C4-2B (cell line): Measurements from ENCODE around the gene MIS18BP1.
A peak's percentile ranks its signal among the peaks of the same experiment; 100 is the strongest.

Experiments
- H3K27ac ChIP-seq: fragments of 450-650 bp; 2 replicates; pipeline ENCODE4 v1.5.1; 2017
- CTCF ChIP-seq: fragments of 450-650 bp; conservative IDR thresholded peaks from 2 replicates; pipeline ENCODE4 v1.5.1; 2017; ENCODE audit warnings: mild to moderate bottlenecking
- ZFX ChIP-seq: fragments of 450-650 bp; IDR thresholded peaks from 2 replicates; pipeline ENCODE4 v1.6.1; 2017

MIS18BP1 gene

GRCh38 chr14:45252366-45253069 is 484 bp downstream of the MIS18BP1 start:
- H3K27ac ChIP-seq, result peak overlapping the region; percentile 98
- TF ChIP-seq ZFX, result no peak
- TF ChIP-seq CTCF, result no peak

- peak overlapping the region; percentile 98; the same call in 1 of the 2 replicates for H3K27ac ChIP-seq
- no peak for TF ChIP-seq CTCF
- TF ChIP-seq ZFX, result no peak
Measured at GRCh38 chr14:45251912-45252311, 1.1 kb downstream of the MIS18BP1 start.

GRCh38 chr14:45249856-45250575 is 3.0 kb downstream of the MIS18BP1 start:
- H3K27ac ChIP-seq, result peak overlapping the region; percentile 49
- TF ChIP-seq ZFX (no peak), CTCF (no peak)

DNA sequence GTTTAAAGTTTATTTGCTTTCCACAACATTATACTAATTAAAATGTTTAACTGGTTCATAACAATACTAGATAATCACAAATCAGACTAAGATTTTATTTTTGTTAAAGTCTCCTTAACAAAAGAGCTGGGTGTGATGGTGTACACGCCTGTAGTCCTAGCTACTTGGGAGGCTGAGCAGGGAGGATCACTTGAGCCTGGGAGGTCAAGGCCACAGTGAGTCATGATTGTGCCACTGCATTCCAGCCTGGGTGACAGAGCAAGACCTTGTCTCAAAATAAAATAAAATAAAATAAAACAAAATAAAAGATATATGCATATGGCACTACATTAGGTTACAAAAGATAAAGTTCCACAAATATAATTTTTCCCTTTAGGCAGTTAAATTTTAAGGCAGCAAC is 5.6 kb downstream of the MIS18BP1 start:
- H3K27ac ChIP-seq, result no peak overlapping the region
- no peak for TF ChIP-seq ZFX
- TF ChIP-seq CTCF, result no peak

GRCh38 chr14:45246691-45247090 is 6.3 kb downstream of the MIS18BP1 start:
- H3K27ac ChIP-seq, result no peak overlapping the region
- TF ChIP-seq ZFX (no peak), CTCF (no peak)

DNA sequence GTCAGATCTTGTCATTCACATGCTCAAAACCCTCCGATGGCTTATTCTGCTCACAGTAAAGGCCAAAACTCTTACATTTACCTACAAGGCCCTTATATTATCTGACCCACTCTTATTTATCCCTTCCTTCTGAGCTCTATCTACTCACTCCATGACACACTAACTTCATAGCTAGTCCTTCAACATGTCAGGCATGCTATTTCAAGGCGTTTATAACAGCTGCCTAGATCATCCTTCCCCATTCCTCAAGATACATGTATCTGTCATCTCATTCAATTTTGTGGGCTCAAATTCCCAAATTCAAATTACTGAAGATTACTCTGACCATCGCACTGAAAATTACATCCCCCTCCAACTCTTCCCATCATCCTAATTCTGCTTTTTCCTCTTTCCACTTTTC is 6.9 kb downstream of the MIS18BP1 start:
- H3K27ac ChIP-seq, result no peak overlapping the region
- TF ChIP-seq CTCF (no peak), ZFX (no peak)

DNA sequence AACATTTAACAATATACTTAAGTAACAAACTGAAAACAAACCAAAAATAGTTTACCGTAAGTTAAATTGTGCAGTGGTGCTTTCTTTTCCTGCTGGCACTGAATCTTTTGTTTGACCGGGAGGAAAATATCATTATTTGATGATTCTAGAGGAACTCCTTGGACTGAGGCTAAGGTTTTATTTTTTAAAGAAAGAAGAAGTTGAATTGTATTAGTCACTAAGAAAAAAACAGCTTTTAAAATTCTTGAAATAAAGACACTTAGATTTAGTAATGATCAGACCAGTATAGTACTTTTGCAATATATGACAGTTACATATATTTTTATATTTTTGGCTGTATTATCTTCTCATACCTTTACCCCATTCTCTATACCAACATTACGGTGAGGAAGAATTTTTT is 10.3 kb downstream of the MIS18BP1 start:
- no peak overlapping the region for H3K27ac ChIP-seq
- TF ChIP-seq ZFX (no peak), CTCF (no peak)
